Mammary epithelial cell (primary cell): ENCODE measurements around the gene SMIM43.

Source experiments
- CTCF ChIP-seq, 2 donors: IDR thresholded peaks in 1 of 2; conservative IDR thresholded peaks in 1 of 2; 2 replicates each; pipeline ENCODE4 v1.5.1; 2011 to 2012; ENCODE audit warnings: inconsistent platforms in 2 of 2, low read length in 2 of 2, mild to moderate bottlenecking in 2 of 2, control low read depth in 1 of 2, low read depth in 1 of 2; ENCODE audit not compliant: insufficient read depth in 1 of 2; ENCODE audit errors: extremely low read depth in 1 of 2
- EZH2 ChIP-seq: IDR thresholded peaks from 2 replicates; pipeline ENCODE4 v1.6.1; 2012; ENCODE audit warnings: low read length, inconsistent platforms, borderline replicate concordance

- TF ChIP-seq CTCF (conservative IDR thresholded peaks at IDR 0.05 in 1 of 2, IDR thresholded peaks at IDR 0.05 in 1 of 2; ENCODE audit: extremely low read depth in 1 of 2, insufficient read depth in 1 of 2, low read depth in 1 of 2, low read length in 2 of 2), result no peak
- TF ChIP-seq EZH2, result no peak
Measured at GRCh38 chr4:121758925-121759568, 5.9 kb downstream of the SMIM43 start.
